ENCODE results near the gene TIMP3. TPM values are rescaled to one million over a fixed set of nuclear protein-coding genes. Genes with fewer than 3 reads are reported as not detected.
A peak's percentile ranks its signal among the peaks of the same experiment; 100 is the strongest.

The TIMP3 gene
- total RNA-seq, 2 donors from 2014 or later: 6.3 to 17.1 TPM

DNA sequence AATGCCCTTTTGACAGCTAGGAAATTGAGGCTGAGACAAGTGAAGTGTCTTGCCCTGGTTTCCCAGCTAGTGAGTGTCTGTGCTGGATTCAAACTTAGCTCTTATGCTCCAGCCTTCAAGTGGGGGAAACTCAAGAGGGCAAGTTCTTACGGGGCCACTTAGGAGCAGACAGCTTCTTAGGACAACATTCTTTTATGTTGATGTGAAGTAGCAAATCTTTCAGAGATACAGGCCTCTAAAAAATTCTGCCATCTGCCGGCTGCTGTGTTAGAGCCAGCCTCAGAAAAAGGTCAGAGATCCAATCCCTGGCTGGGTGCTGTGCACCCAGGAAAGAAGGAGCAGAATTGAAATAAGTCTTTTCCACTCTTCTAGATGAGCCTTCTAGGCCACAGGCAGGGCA lies 26.6 kb downstream of the TIMP3 start:
- Mint-ChIP-seq H3K4me1 (peaks cover 22% of the 10 kb centered on the region), H3K36me3 (ENCODE audit: low read depth) (no peaks in the 10 kb centered on the region), H3K27me3 (ENCODE audit: insufficient read depth) (no peaks in the 10 kb centered on the region), H3K4me3 (no peak overlapping the region), H3K27ac (peak overlapping the region; percentile 19), H3K9me3 (no peaks in the 10 kb centered on the region)
- Histone ChIP-seq H3K4me1 (ENCODE audit: control insufficient read depth, insufficient read depth, low read length) (peaks cover 8% of the 10 kb centered on the region), H3K27me3 (ENCODE audit: control insufficient read depth, insufficient read depth, low read length, poor library complexity, severe bottlenecking) (no peaks in the 10 kb centered on the region), H3K27ac (ENCODE audit: low read depth, low read length) (no peak overlapping the region), H3K36me3 (ENCODE audit: control insufficient read depth, insufficient read depth, low read length) (peaks cover 4% of the 10 kb centered on the region), H3K4me3 (ENCODE audit: low read length) (no peak overlapping the region), H3K9ac (ENCODE audit: extremely low read depth, low read length, poor library complexity, severe bottlenecking) (no peak overlapping the region), H3K9me3 (ENCODE audit: control insufficient read depth, low read length) (no peaks in the 10 kb centered on the region)
- DNase-seq: no peak
- 87 to 94% methylated on average over 2 of the region's 2 CpGs for WGBS, 2 experiments (ENCODE audit: insufficient coverage in 1 of 2, insufficient read length in 1 of 2)
- TF ChIP-seq, protein P1, sequence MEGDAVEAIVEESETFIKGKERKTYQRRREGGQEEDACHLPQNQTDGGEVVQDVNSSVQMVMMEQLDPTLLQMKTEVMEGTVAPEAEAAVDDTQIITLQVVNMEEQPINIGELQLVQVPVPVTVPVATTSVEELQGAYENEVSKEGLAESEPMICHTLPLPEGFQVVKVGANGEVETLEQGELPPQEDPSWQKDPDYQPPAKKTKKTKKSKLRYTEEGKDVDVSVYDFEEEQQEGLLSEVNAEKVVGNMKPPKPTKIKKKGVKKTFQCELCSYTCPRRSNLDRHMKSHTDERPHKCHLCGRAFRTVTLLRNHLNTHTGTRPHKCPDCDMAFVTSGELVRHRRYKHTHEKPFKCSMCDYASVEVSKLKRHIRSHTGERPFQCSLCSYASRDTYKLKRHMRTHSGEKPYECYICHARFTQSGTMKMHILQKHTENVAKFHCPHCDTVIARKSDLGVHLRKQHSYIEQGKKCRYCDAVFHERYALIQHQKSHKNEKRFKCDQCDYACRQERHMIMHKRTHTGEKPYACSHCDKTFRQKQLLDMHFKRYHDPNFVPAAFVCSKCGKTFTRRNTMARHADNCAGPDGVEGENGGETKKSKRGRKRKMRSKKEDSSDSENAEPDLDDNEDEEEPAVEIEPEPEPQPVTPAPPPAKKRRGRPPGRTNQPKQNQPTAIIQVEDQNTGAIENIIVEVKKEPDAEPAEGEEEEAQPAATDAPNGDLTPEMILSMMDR (conservative IDR thresholded peaks at IDR 0.05): no peak

DNA sequence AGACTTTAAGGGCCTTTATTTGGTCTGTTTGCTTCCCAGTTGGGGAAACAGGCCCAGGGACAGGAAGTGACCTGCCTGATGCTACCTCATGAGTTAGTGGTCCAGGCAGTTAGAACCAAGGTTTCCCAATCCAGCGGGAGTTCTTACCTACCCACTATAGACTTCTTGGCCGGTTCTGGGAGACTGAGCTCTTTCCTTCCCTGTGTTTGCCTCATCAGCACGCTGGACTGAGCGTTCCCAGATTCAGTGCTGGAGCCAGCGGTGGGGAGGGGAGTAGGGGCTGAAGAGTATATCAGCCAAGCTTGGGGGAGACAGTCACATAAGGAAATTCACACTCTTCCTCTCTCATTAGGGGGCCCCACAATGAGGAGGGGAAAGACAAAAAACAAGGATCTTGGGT lies 27.1 kb downstream of the TIMP3 start:
- peaks cover 22% of the 10 kb centered on the region for H3K4me1 Mint-ChIP-seq
- no peak overlapping the region for H3K4me3 ChIP-seq (ENCODE audit: low read length)
- H3K4me3 Mint-ChIP-seq: no peak overlapping the region
- peak overlapping the region; percentile 46 for H3K27ac Mint-ChIP-seq
- H3K9me3 ChIP-seq (ENCODE audit: control insufficient read depth, low read length): no peaks in the 10 kb centered on the region
- no peaks in the 10 kb centered on the region for H3K9me3 Mint-ChIP-seq
- peaks cover 6% of the 10 kb centered on the region for H3K36me3 ChIP-seq (ENCODE audit: control insufficient read depth, insufficient read depth, low read length)
- H3K27me3 ChIP-seq (ENCODE audit: control insufficient read depth, insufficient read depth, low read length, poor library complexity, severe bottlenecking): no peaks in the 10 kb centered on the region
- WGBS, 2 experiments (ENCODE audit: insufficient coverage in 1 of 2, insufficient read length in 1 of 2): 97 to 100% methylated on average over 1 to 4 of the region's 5 CpGs
- peaks cover 8% of the 10 kb centered on the region for H3K4me1 ChIP-seq (ENCODE audit: control insufficient read depth, insufficient read depth, low read length)
- no peaks in the 10 kb centered on the region for H3K36me3 Mint-ChIP-seq (ENCODE audit: low read depth)
- no peak overlapping the region for H3K9ac ChIP-seq (ENCODE audit: extremely low read depth, low read length, poor library complexity, severe bottlenecking)
- no peak overlapping the region for H3K27ac ChIP-seq (ENCODE audit: low read depth, low read length)
- DNase-seq: no peak
- H3K27me3 Mint-ChIP-seq (ENCODE audit: insufficient read depth): no peaks in the 10 kb centered on the region
- TF ChIP-seq, protein P1 (conservative IDR thresholded peaks at IDR 0.05): no peak

DNA sequence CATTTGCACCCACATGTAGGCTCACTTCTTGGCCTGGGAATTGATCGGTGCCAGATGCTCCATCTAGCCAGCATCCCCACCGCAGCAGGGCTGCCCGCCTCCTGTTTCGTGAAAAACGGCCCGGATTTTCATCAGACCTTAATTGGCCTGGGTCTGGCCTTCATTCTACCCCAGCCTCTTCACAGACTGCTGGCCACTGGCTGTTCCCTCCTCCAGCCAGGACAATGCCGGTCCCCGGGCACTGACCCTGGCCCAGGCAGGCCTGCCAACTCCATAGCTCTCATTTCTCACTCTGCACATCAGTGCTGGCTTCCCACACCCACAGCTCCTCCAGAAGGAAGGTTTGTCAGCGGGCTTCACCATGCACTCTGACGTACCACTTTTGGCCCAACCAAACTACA lies 27.9 kb downstream of the TIMP3 start:
- no peaks in the 10 kb centered on the region for H3K27me3 ChIP-seq (ENCODE audit: control insufficient read depth, insufficient read depth, low read length, poor library complexity, severe bottlenecking)
- peaks cover 8% of the 10 kb centered on the region for H3K4me1 ChIP-seq (ENCODE audit: control insufficient read depth, insufficient read depth, low read length)
- Mint-ChIP-seq H3K36me3 (ENCODE audit: low read depth) (no peaks in the 10 kb centered on the region), H3K9me3 (no peaks in the 10 kb centered on the region), H3K27me3 (ENCODE audit: insufficient read depth) (no peaks in the 10 kb centered on the region), H3K4me1 (peaks cover 22% of the 10 kb centered on the region), H3K27ac (no peak overlapping the region), H3K4me3 (no peak overlapping the region)
- TF ChIP-seq, protein P1 (conservative IDR thresholded peaks at IDR 0.05): no peak
- 90 to 96% methylated on average over 3 to 10 of the region's 10 CpGs for WGBS, 2 experiments (ENCODE audit: insufficient coverage in 1 of 2, insufficient read length in 1 of 2)
- no peaks in the 10 kb centered on the region for H3K9me3 ChIP-seq (ENCODE audit: control insufficient read depth, low read length)
- no peak overlapping the region for H3K27ac ChIP-seq (ENCODE audit: low read depth, low read length)
- DNase-seq: no peak
- H3K9ac ChIP-seq (ENCODE audit: extremely low read depth, low read length, poor library complexity, severe bottlenecking): no peak overlapping the region
- peaks cover 6% of the 10 kb centered on the region for H3K36me3 ChIP-seq (ENCODE audit: control insufficient read depth, insufficient read depth, low read length)
- H3K4me3 ChIP-seq (ENCODE audit: low read length): no peak overlapping the region
